IMR-90 (cell line): ENCODE data around the gene MAP3K13. TPM values are rescaled to one million over a fixed set of nuclear protein-coding genes. Genes with fewer than 3 reads are reported as not detected.

Source experiments
- ATAC-seq: fragments of 200-7000 bp; cut with Tn5 transposase; 2 replicates; pipeline ENCODE4 v1.9.1; 2020; ENCODE audit warnings: low read depth, mild to moderate bottlenecking, moderate library complexity
- BruUV-seq: library from RNA; stranded (reverse); fragments of 400-500 nt; replicated peaks from 2 replicates; lab custom pipeline; 2021; lab: Mats Ljungman, UMichigan
- CTCF ChIA-PET: fragments of 300-600 bp; formaldehyde crosslinking; extraction: SDS; loops from one replicate; lab custom pipeline; 2021; ENCODE audit warnings: antibody characterized with exemption; lab: Yijun Ruan, JAX
- POLR2A ChIA-PET: fragments of 300-600 bp; sonication (Branson Sonifier 250); formaldehyde crosslinking; loops from one replicate; lab custom pipeline; 2022; ENCODE audit warnings: antibody characterized with exemption; ENCODE audit not compliant: unreplicated experiment; lab: Charles Lee
- DNase-seq: peaks from one replicate; pipeline ENCODE4 v3.0.0; 2013
- H2AFZ ChIP-seq: replicated peaks from 2 replicates; pipeline ENCODE3; 2013; ENCODE audit warnings: low read length, mild to moderate bottlenecking; ENCODE audit not compliant: poor library complexity
- H2AK5ac ChIP-seq: 2 replicates; pipeline ENCODE4 v1.6.1; 2013; ENCODE audit warnings: low read depth, low read length, inconsistent platforms
- H2AK9ac ChIP-seq: replicated peaks from 2 replicates; pipeline ENCODE3; 2013; ENCODE audit warnings: mild to moderate bottlenecking, low read depth, low read length, moderate library complexity; ENCODE audit not compliant: poor library complexity
- H2BK120ac ChIP-seq: 2 replicates; pipeline ENCODE4 v1.6.1; 2013; ENCODE audit warnings: low read depth, low read length, inconsistent platforms
- H2BK15ac ChIP-seq: 3 replicates; pipeline ENCODE4 v1.6.1; 2013; ENCODE audit warnings: low read depth, low read length, inconsistent platforms
- H2BK20ac ChIP-seq: 2 replicates; pipeline ENCODE4 v1.6.1; 2013; ENCODE audit warnings: low read depth, mild to moderate bottlenecking, inconsistent platforms, low read length, moderate library complexity
- H2BK5ac ChIP-seq: 2 replicates; pipeline ENCODE4 v1.6.1; 2013; ENCODE audit warnings: mild to moderate bottlenecking, low read depth, low read length, inconsistent platforms; ENCODE audit not compliant: poor library complexity, severe bottlenecking
- H3K14ac ChIP-seq: replicated peaks from 2 replicates; pipeline ENCODE4 v1.6.1; 2013; ENCODE audit warnings: low read depth, low read length, inconsistent platforms
- H3K18ac ChIP-seq: 2 replicates; pipeline ENCODE4 v1.6.1; 2013; ENCODE audit warnings: low read depth, low read length, control low read depth
- H3K23ac ChIP-seq: 2 replicates; pipeline ENCODE4 v1.6.1; 2013; ENCODE audit warnings: low read depth, low read length, inconsistent platforms
- H3K27ac ChIP-seq: 2 replicates; pipeline ENCODE4 v1.5.1; 2013; ENCODE audit warnings: mild to moderate bottlenecking, control low read depth, low read length; ENCODE audit not compliant: insufficient read depth
- H3K27me3 ChIP-seq: 2 replicates; pipeline ENCODE4 v1.6.1; 2013; ENCODE audit warnings: low read length; ENCODE audit not compliant: control insufficient read depth, insufficient read depth
- H3K36me3 ChIP-seq: 2 replicates; pipeline ENCODE4 v1.6.1; 2013; ENCODE audit warnings: low read length, mixed read lengths; ENCODE audit not compliant: control insufficient read depth, insufficient read depth
- H3K4ac ChIP-seq: 2 replicates; pipeline ENCODE4 v1.6.1; 2013; ENCODE audit warnings: low read depth, low read length, inconsistent platforms
- H3K4me1 ChIP-seq: 2 replicates; pipeline ENCODE4 v1.6.1; 2013; ENCODE audit warnings: low read length, mixed read lengths; ENCODE audit not compliant: control insufficient read depth, insufficient read depth
- H3K4me2 ChIP-seq: 2 replicates; pipeline ENCODE4 v1.6.1; 2013; ENCODE audit warnings: low read depth, mild to moderate bottlenecking, control low read depth, low read length, moderate library complexity
- H3K4me3 ChIP-seq: 2 replicates; pipeline ENCODE4 v1.5.1; 2013; ENCODE audit warnings: low read depth, mild to moderate bottlenecking, control low read depth, low read length, moderate library complexity; ENCODE audit not compliant: insufficient read depth
- H3K56ac ChIP-seq: 2 replicates; pipeline ENCODE4 v1.6.1; 2013; ENCODE audit warnings: low read length, inconsistent platforms; ENCODE audit not compliant: insufficient read depth; ENCODE audit errors: extremely low read depth
- H3K79me1 ChIP-seq, 2 experiments: 2 replicates each; pipeline ENCODE4 v1.6.1; 2013; ENCODE audit warnings: low read length in 2 of 2, inconsistent platforms in 1 of 2, low read depth in 1 of 2
- H3K9ac ChIP-seq: 2 replicates; pipeline ENCODE4 v1.6.1; 2013; ENCODE audit warnings: low read depth, low read length, control low read depth
- H3K9me1 ChIP-seq: 2 replicates; pipeline ENCODE4 v1.6.1; 2013; ENCODE audit warnings: low read length, inconsistent platforms; ENCODE audit not compliant: insufficient read depth
- H3K9me3 ChIP-seq: 2 replicates; pipeline ENCODE4 v1.6.1; 2013; ENCODE audit warnings: low read length; ENCODE audit not compliant: control insufficient read depth, insufficient read depth
- H4K20me1 ChIP-seq: 2 replicates; pipeline ENCODE4 v1.6.1; 2013; ENCODE audit warnings: low read length, inconsistent platforms; ENCODE audit not compliant: insufficient read depth
- H4K5ac ChIP-seq: 2 replicates; pipeline ENCODE4 v1.6.1; 2013; ENCODE audit warnings: mild to moderate bottlenecking, low read depth, low read length, control low read depth
- H4K8ac ChIP-seq, 2 experiments: 2 replicates each; pipeline ENCODE4 v1.6.1; 2013; ENCODE audit warnings: low read depth in 2 of 2, low read length in 2 of 2, control low read depth in 1 of 2, inconsistent platforms in 1 of 2
- H4K91ac ChIP-seq: 2 replicates; pipeline ENCODE4 v1.6.1; 2013; ENCODE audit warnings: low read depth, low read length, inconsistent platforms; ENCODE audit not compliant: insufficient read depth
- BHLHE40 ChIP-seq: fragments of 150-350 bp; IDR thresholded peaks from 2 replicates; pipeline ENCODE4 v1.6.1; 2016; ENCODE audit warnings: mild to moderate bottlenecking, low read depth, low read length
- CEBPB ChIP-seq: IDR thresholded peaks from 2 replicates; pipeline ENCODE4 v1.6.1; 2012; ENCODE audit warnings: low read depth, low read length, improper control_type of control experiment
- CHD1 ChIP-seq: IDR thresholded peaks from 2 replicates; pipeline ENCODE4 v1.6.1; 2012; ENCODE audit warnings: low read depth, low read length, improper control_type of control experiment
- CTCF ChIP-seq: conservative IDR thresholded peaks from 2 replicates; pipeline ENCODE4 v1.5.1; 2012; ENCODE audit warnings: mild to moderate bottlenecking, low read depth, low read length, improper control_type of control experiment
- FOS ChIP-seq: fragments of 150-350 bp; IDR thresholded peaks from 2 replicates; pipeline ENCODE4 v1.6.1; 2016; ENCODE audit warnings: low read depth, low read length
- MAFK ChIP-seq: IDR thresholded peaks from 2 replicates; pipeline ENCODE4 v1.6.1; 2012; ENCODE audit warnings: low read depth, low read length, improper control_type of control experiment
- MAZ ChIP-seq: IDR thresholded peaks from 2 replicates; pipeline ENCODE4 v1.6.1; 2012; ENCODE audit warnings: low read depth, mild to moderate bottlenecking, low read length, improper control_type of control experiment, moderate library complexity, borderline replicate concordance
- MXI1 ChIP-seq: IDR thresholded peaks from 2 replicates; pipeline ENCODE4 v1.6.1; 2012; ENCODE audit warnings: low read depth, mild to moderate bottlenecking, low read length, moderate library complexity, borderline replicate concordance
- NFE2L2 ChIP-seq: fragments of 150-350 bp; IDR thresholded peaks from 2 replicates; pipeline ENCODE4 v1.6.1; 2016; ENCODE audit warnings: low read depth, mild to moderate bottlenecking, low read length
- POLR2A ChIP-seq: IDR thresholded peaks from 2 replicates; pipeline ENCODE4 v1.6.1; 2012; ENCODE audit warnings: mild to moderate bottlenecking, low read depth, low read length
- RAD21 ChIP-seq: IDR thresholded peaks from 2 replicates; pipeline ENCODE4 v1.6.1; 2012; ENCODE audit warnings: low read length, improper control_type of control experiment
- RCOR1 ChIP-seq: IDR thresholded peaks from 2 replicates; pipeline ENCODE4 v1.6.1; 2012; ENCODE audit warnings: mild to moderate bottlenecking, low read length, improper control_type of control experiment; ENCODE audit not compliant: insufficient replicate concordance
- RFX5 ChIP-seq: IDR thresholded peaks from 2 replicates; pipeline ENCODE4 v1.8.0; 2012; ENCODE audit warnings: low read depth, mild to moderate bottlenecking, low read length, moderate library complexity
- SMC3 ChIP-seq: fragments of 150-350 bp; IDR thresholded peaks from 2 replicates; pipeline ENCODE4 v1.6.1; 2016; ENCODE audit warnings: low read depth, mild to moderate bottlenecking, antibody characterized with exemption, low read length, moderate library complexity
- WGBS, 2 experiments: methylation state at CpG; one replicate each; pipeline versions ENCODE4 v1.1.5 to v1.1.7; 2013; ENCODE audit warnings: missing lambda C conversion rate in 2 of 2; ENCODE audit not compliant: insufficient read length in 1 of 2; ENCODE audit errors: extremely low coverage in 2 of 2; 5-methylcytosine and 5-hydroxymethylcytosine counted together
- dilution Hi-C: fragments of 300-500 bp; cut with HindIII; formaldehyde crosslinking; loops from one replicate; pipeline ENCODE4 v1.14.3; 2018; ENCODE audit warnings: low sequenced_read_pairs; ENCODE audit not compliant: unreplicated experiment
- in situ Hi-C: fragments of 300-500 bp; cut with MboI; formaldehyde crosslinking; loops from 3 replicates; pipeline ENCODE4 v1.14.3; 2019; ENCODE audit warnings: low sequenced_read_pairs, inconsistent platforms, mixed read lengths
- intact Hi-C: fragments of 100-400 bp; cut with micrococcal nuclease; formaldehyde crosslinking; loops from 2 replicates; pipeline ENCODE4 v1.10.0; 2022
- polyA plus RNA-seq, 3 experiments: library from polyadenylated mRNA; depleted of rRNA; stranded (reverse); fragments of >200 nt; gene quantifications; 2 replicates each; pipeline ENCODE4 v1.2.3, GENCODE V29; 2012; ENCODE audit warnings: low replicate concordance in 1 of 3
- total RNA-seq: library from RNA; depleted of rRNA; stranded (reverse); fragments of >200 nt; gene quantifications from 2 replicates; pipeline ENCODE4 v1.2.3, GENCODE V29; 2012
- TF ChIP-seq, protein P1 (sequence below): fragments of 150-350 bp; IDR thresholded peaks from 2 replicates; pipeline ENCODE4 v1.6.1; 2017; ENCODE audit warnings: mild to moderate bottlenecking, antibody characterized with exemption, low read length, low read depth
- TF ChIP-seq, protein P2 (sequence below): fragments of 150-350 bp; IDR thresholded peaks from 2 replicates; pipeline ENCODE4 v1.6.1; 2016; ENCODE audit warnings: low read depth, mild to moderate bottlenecking, low read length, moderate library complexity, borderline replicate concordance

MAP3K13 gene
- total and polyA plus RNA-seq, 2 of the 4 experiments (the other 2 are of a cell fraction) = 9.9 to 17.6 TPM

GRCh38 chr3:185489462-185489861 is 126.5 kb downstream of the MAP3K13 start:
- POLR2A ChIA-PET = no interaction called here
- in situ Hi-C loops = no loop called here

More at GRCh38 chr3:185489462-185489861, 126.5 kb downstream of the MAP3K13 start:
- TF ChIP-seq RAD21 (no peak), CEBPB (no peak), MAZ (no peak), BHLHE40 (no peak), CTCF (no peak), RCOR1 (no peak), CHD1 (no peak), MAFK (no peak), MXI1 (no peak), NFE2L2 (no peak), POLR2A (no peak), RFX5 (no peak), FOS (no peak), SMC3 (no peak)
- TF ChIP-seq, protein P1, sequence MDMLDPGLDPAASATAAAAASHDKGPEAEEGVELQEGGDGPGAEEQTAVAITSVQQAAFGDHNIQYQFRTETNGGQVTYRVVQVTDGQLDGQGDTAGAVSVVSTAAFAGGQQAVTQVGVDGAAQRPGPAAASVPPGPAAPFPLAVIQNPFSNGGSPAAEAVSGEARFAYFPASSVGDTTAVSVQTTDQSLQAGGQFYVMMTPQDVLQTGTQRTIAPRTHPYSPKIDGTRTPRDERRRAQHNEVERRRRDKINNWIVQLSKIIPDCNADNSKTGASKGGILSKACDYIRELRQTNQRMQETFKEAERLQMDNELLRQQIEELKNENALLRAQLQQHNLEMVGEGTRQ = no peak
- TF ChIP-seq, protein P2, sequence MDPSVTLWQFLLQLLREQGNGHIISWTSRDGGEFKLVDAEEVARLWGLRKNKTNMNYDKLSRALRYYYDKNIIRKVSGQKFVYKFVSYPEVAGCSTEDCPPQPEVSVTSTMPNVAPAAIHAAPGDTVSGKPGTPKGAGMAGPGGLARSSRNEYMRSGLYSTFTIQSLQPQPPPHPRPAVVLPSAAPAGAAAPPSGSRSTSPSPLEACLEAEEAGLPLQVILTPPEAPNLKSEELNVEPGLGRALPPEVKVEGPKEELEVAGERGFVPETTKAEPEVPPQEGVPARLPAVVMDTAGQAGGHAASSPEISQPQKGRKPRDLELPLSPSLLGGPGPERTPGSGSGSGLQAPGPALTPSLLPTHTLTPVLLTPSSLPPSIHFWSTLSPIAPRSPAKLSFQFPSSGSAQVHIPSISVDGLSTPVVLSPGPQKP = no peak
- H4K8ac ChIP-seq = no peak overlapping the region
- no peaks in the 10 kb centered on the region for H3K27me3 ChIP-seq
- no peak overlapping the region for H3K14ac ChIP-seq
- H2BK15ac ChIP-seq = no peak overlapping the region
- intact Hi-C loops (no loop called here), dilution Hi-C loops (no loop called here)
- DNase-seq = no peak
- H3K4ac ChIP-seq = no peak overlapping the region
- no peak overlapping the region for H3K4me3 ChIP-seq
- H3K4me1 ChIP-seq = no peaks in the 10 kb centered on the region
- no peak overlapping the region for H3K9ac ChIP-seq
- no peak overlapping the region for H2AFZ ChIP-seq
- H3K56ac ChIP-seq = no peak overlapping the region
- H2BK120ac ChIP-seq = no peak overlapping the region
- H3K9me3 ChIP-seq = no peaks in the 10 kb centered on the region
- BruUV-seq = no TSS peak
- no peak for ATAC-seq
- no peaks in the 10 kb centered on the region; the same call in 1 of the 2 replicates for H3K9me1 ChIP-seq
- H2AK9ac ChIP-seq = no peak overlapping the region
- no peak overlapping the region for H3K27ac ChIP-seq
- H4K20me1 ChIP-seq = no peaks in the 10 kb centered on the region
- peaks cover 17% of the 10 kb centered on the region for H3K36me3 ChIP-seq
- H2BK20ac ChIP-seq = no peak overlapping the region
- H3K23ac ChIP-seq = no peak overlapping the region
- 83% methylated on average over 1 of the region's 3 CpGs; no CpG with 5 or more reads in 1 of the 2 experiments for WGBS, 2 experiments
- H3K4me2 ChIP-seq = no peak overlapping the region
- no peak overlapping the region for H3K18ac ChIP-seq
- no peak overlapping the region for H4K91ac ChIP-seq
- H2AK5ac ChIP-seq = no peak overlapping the region
- no peak overlapping the region for H2BK5ac ChIP-seq
- H3K79me1 ChIP-seq = peaks cover 0 to 4% of the 10 kb centered on the region in 2 experiments; a peak in 1 of 4 replicates
- CTCF ChIA-PET = no interaction called here
- no peak overlapping the region for H4K5ac ChIP-seq
